Neutrophil (primary cell): ENCODE measurements around the gene YPEL2.

ENCODE experiments used
- H3K27ac ChIP-seq: fragments of 200-600 bp; sonication (generic); 2 replicates; pipeline ENCODE4 v1.5.1; 2016; ENCODE audit warnings: mild to moderate bottlenecking, moderate library complexity
- H3K27me3 ChIP-seq: fragments of 200-600 bp; sonication (generic); 2 replicates; pipeline ENCODE4 v1.6.0; 2016; ENCODE audit warnings: mild to moderate bottlenecking
- H3K36me3 ChIP-seq: fragments of 200-600 bp; sonication (generic); 2 replicates; pipeline ENCODE4 v1.5.1; 2017
- H3K4me1 ChIP-seq, 2 experiments: fragments of 200-600 bp in 1 of 2; sonication (generic) in 1 of 2; 1 replicate in 1 of 2; 2 replicates in 1 of 2; pipeline versions ENCODE4 v1.5.1 to v1.6.1; 2013 to 2016; ENCODE audit warnings: low read depth in 1 of 2, low read length in 1 of 2, mild to moderate bottlenecking in 1 of 2, moderate library complexity in 1 of 2; ENCODE audit not compliant: control insufficient read depth in 1 of 2, insufficient read depth in 1 of 2
- H3K4me3 ChIP-seq, 2 experiments: fragments of 200-600 bp in 1 of 2; sonication (generic) in 1 of 2; 1 replicate in 1 of 2; 2 replicates in 1 of 2; pipeline ENCODE4 v1.5.1; 2013 to 2016; ENCODE audit warnings: low read depth in 1 of 2, low read length in 1 of 2, mild to moderate bottlenecking in 1 of 2, moderate library complexity in 1 of 2
- H3K9me3 ChIP-seq: fragments of 200-600 bp; sonication (generic); 2 replicates; pipeline ENCODE4 v1.5.1; 2016
- CTCF ChIP-seq: fragments of 200-600 bp; sonication (generic); IDR thresholded peaks from 2 replicates; pipeline ENCODE4 v1.5.1; 2016; ENCODE audit warnings: antibody characterized with exemption

Gene YPEL2

GRCh38 chr17:59417452-59417851 is 86.0 kb downstream of the YPEL2 start:
- H3K9me3 ChIP-seq, result no peaks in the 10 kb centered on the region
- no peak for TF ChIP-seq CTCF
- H3K27ac ChIP-seq, result no peak overlapping the region
- H3K36me3 ChIP-seq, result no peaks in the 10 kb centered on the region
- no peak overlapping the region for H3K4me3 ChIP-seq
- H3K4me1 ChIP-seq, result peaks cover 27 to 30% of the 10 kb centered on the region in 2 experiments
- no peaks in the 10 kb centered on the region for H3K27me3 ChIP-seq

- H3K4me1 ChIP-seq, result peaks cover 16 to 17% of the 10 kb centered on the region in 2 experiments
- H3K9me3 ChIP-seq, result no peaks in the 10 kb centered on the region
- TF ChIP-seq CTCF, result no peak
- H3K36me3 ChIP-seq, result no peaks in the 10 kb centered on the region
- H3K27me3 ChIP-seq, result no peaks in the 10 kb centered on the region
- no peak overlapping the region for H3K27ac ChIP-seq
- H3K4me3 ChIP-seq, result no peak overlapping the region
Observed at GRCh38 chr17:59418732-59419166, 87.3 kb downstream of the YPEL2 start.

- no peak overlapping the region for H3K4me3 ChIP-seq
- H3K4me1 ChIP-seq, result peaks cover 3 to 4% of the 10 kb centered on the region in 2 experiments
- no peak overlapping the region for H3K27ac ChIP-seq
- no peaks in the 10 kb centered on the region for H3K36me3 ChIP-seq
- no peaks in the 10 kb centered on the region for H3K27me3 ChIP-seq
- no peaks in the 10 kb centered on the region for H3K9me3 ChIP-seq
- TF ChIP-seq CTCF, result no peak
Observed at GRCh38 chr17:59420901-59421300, 89.4 kb downstream of the YPEL2 start.

- Histone ChIP-seq H3K9me3 (no peaks in the 10 kb centered on the region), H3K36me3 (no peaks in the 10 kb centered on the region), H3K4me3 (no peak overlapping the region), H3K27me3 (no peaks in the 10 kb centered on the region), H3K27ac (no peak overlapping the region), H3K4me1 (no peaks in the 10 kb centered on the region)
- no peak for TF ChIP-seq CTCF
Observed at GRCh38 chr17:59421722-59422121, 90.3 kb downstream of the YPEL2 start.

- Histone ChIP-seq H3K36me3 (no peaks in the 10 kb centered on the region), H3K9me3 (no peaks in the 10 kb centered on the region), H3K4me1 (no peaks in the 10 kb centered on the region), H3K27me3 (no peaks in the 10 kb centered on the region), H3K4me3 (no peak overlapping the region), H3K27ac (no peak overlapping the region)
- TF ChIP-seq CTCF, result no peak
Observed at GRCh38 chr17:59423137-59423724, 91.8 kb downstream of the YPEL2 start.
